ENCODE measurements around the gene KCNJ16. TPM values are rescaled to one million over a fixed set of nuclear protein-coding genes. Genes with fewer than 3 reads are reported as not detected.

Gene KCNJ16
- total RNA-seq, 1 experiment from 2014 or later, result not detected

Other genes starting within 250 kb of the KCNJ16 start
- gene KCNJ2, start 94.3 kb downstream of the KCNJ16 start, total RNA-seq (2022), result not detected in 2 replicates

All from Calu3 (cell line).